Cardiac muscle cell (in vitro differentiated cells and primary cell): ENCODE results near the gene NPEPL1. TPM values are rescaled to one million over a fixed set of nuclear protein-coding genes. Genes with fewer than 3 reads are reported as not detected.

Experiments used
- DNase-seq, 2 donors: peaks; one replicate each; pipeline versions ENCODE4 v3.0.0 to v3.0.0-alpha.2; 2010 to 2017; ENCODE audit warnings: low read depth in 1 of 2, low spot score in 1 of 2
- H3K27ac ChIP-seq: fragments of 200-600 bp; sonication (generic); 2 replicates; pipeline ENCODE4 v1.5.1; 2016
- H3K27me3 ChIP-seq: fragments of 200-600 bp; sonication (generic); 2 replicates; pipeline ENCODE4 v1.6.0; 2016; ENCODE audit warnings: control low read depth
- H3K36me3 ChIP-seq: fragments of 200-600 bp; sonication (generic); 2 replicates; pipeline ENCODE4 v1.5.1; 2016; ENCODE audit warnings: control low read depth
- H3K4me1 ChIP-seq: fragments of 200-600 bp; sonication (generic); 2 replicates; pipeline ENCODE4 v1.8.1; 2017; ENCODE audit warnings: low read depth, mild to moderate bottlenecking, mixed run types
- H3K4me3 ChIP-seq: fragments of 200-600 bp; sonication (generic); 2 replicates; pipeline ENCODE4 v1.5.1; 2016; ENCODE audit warnings: mild to moderate bottlenecking
- H3K9me3 ChIP-seq: fragments of 200-600 bp; sonication (generic); 2 replicates; pipeline ENCODE4 v1.5.1; 2017; ENCODE audit warnings: low read depth, mild to moderate bottlenecking, control low read depth
- CTCF ChIP-seq: IDR thresholded peaks from 2 replicates; pipeline ENCODE4 v1.5.1; 2012; ENCODE audit warnings: low read depth, mild to moderate bottlenecking, low read length
- polyA plus RNA-seq: library from polyadenylated mRNA; unstranded; fragments of >200 nt; fragmentation: Nextera tagmentation; extraction: Ambion mirVana; gene quantifications from 2 replicates; pipeline ENCODE4 v1.2.1, GENCODE V29; 2016
- total RNA-seq: library from RNA; depleted of rRNA; stranded (reverse); fragments of >200 nt; gene quantifications from 2 replicates; pipeline ENCODE4 v1.2.3, GENCODE V29; 2016

Gene NPEPL1
- total and polyA plus RNA-seq, 2 experiments from 2014 or later = 58.4 to 59.0 TPM

- Histone ChIP-seq H3K27me3 (no peaks in the 10 kb centered on the region), H3K4me3 (no peak overlapping the region), H3K36me3 (no peaks in the 10 kb centered on the region), H3K27ac (no peak overlapping the region), H3K4me1 (no peaks in the 10 kb centered on the region), H3K9me3 (no peaks in the 10 kb centered on the region)
- no peak for TF ChIP-seq CTCF
- no peak for DNase-seq
Measured at GRCh38 chr20:58718121-58718563, 25.5 kb downstream of the NPEPL1 start.

GRCh38 chr20:58718729-58719128, 26.1 kb downstream of the NPEPL1 start:
- no peaks in the 10 kb centered on the region for H3K4me1 ChIP-seq
- no peak for TF ChIP-seq CTCF
- no peak for DNase-seq
- H3K27me3 ChIP-seq = no peaks in the 10 kb centered on the region
- no peak overlapping the region for H3K27ac ChIP-seq
- no peaks in the 10 kb centered on the region for H3K9me3 ChIP-seq
- no peak overlapping the region for H3K4me3 ChIP-seq
- no peaks in the 10 kb centered on the region for H3K36me3 ChIP-seq

GRCh38 chr20:58719258-58719657, 26.7 kb downstream of the NPEPL1 start:
- no peaks in the 10 kb centered on the region for H3K36me3 ChIP-seq
- DNase-seq = no peak
- no peak for TF ChIP-seq CTCF
- H3K27ac ChIP-seq = no peak overlapping the region
- no peaks in the 10 kb centered on the region for H3K4me1 ChIP-seq
- no peaks in the 10 kb centered on the region for H3K27me3 ChIP-seq
- no peak overlapping the region for H3K4me3 ChIP-seq
- no peaks in the 10 kb centered on the region for H3K9me3 ChIP-seq

DNA sequence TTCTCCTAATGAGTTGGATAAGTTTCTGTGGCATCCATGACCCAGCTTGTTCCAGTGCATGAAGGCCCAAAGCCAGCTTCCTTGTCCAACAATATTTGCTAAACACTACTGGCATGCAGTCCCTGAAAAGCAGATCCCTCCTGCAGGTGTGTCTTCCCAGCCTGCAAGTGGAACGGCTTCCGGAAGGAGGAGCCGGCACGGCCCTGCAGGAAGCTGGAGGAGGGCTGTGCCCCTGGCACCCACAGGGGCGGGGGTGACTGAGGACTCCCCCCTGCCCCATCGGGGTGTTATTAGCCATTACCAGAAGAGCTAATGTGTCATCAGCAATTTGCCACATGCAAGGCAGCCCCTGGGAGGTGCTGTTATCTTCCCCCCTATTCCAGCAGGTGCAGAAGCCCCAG, 27.4 kb downstream of the NPEPL1 start:
- H3K9me3 ChIP-seq = no peaks in the 10 kb centered on the region
- no peaks in the 10 kb centered on the region for H3K36me3 ChIP-seq
- H3K27ac ChIP-seq = no peak overlapping the region
- DNase-seq = no peak
- no peaks in the 10 kb centered on the region for H3K27me3 ChIP-seq
- TF ChIP-seq CTCF = no peak
- H3K4me1 ChIP-seq = no peaks in the 10 kb centered on the region
- H3K4me3 ChIP-seq = no peak overlapping the region

GRCh38 chr20:58720890-58721289, 28.3 kb downstream of the NPEPL1 start:
- DNase-seq = no peak
- no peak overlapping the region for H3K27ac ChIP-seq
- H3K36me3 ChIP-seq = no peaks in the 10 kb centered on the region
- H3K9me3 ChIP-seq = no peaks in the 10 kb centered on the region
- TF ChIP-seq CTCF = no peak
- H3K4me1 ChIP-seq = no peaks in the 10 kb centered on the region
- no peak overlapping the region for H3K4me3 ChIP-seq
- no peaks in the 10 kb centered on the region for H3K27me3 ChIP-seq
